ENCODE data around the gene PDE11A. TPM values are rescaled to one million over a fixed set of nuclear protein-coding genes. Genes with fewer than 3 reads are reported as not detected.

PDE11A gene
- total and polyA plus RNA-seq, 2 of the 8 experiments (the other 6 are each of a cell fraction or from before 2014, with no cell fraction given), result 0.19 to 0.23 TPM

GRCh38 chr2:178112202-178113152, 39.9 kb upstream of the PDE11A start, which contains the start of gene RBM45:
Gene RBM45 (plus strand): TSS chr2:178112437. CDS start chr2:178112547, 110 bp downstream.
- Histone ChIP-seq H3K9me3 (ENCODE audit: insufficient read depth in 2 of 2, low read depth in 1 of 2, low read length in 1 of 2) (no peaks in the 10 kb centered on the region), H3K23ac (ENCODE audit: insufficient read length) (no peak within 1 kb of the TSS), H3K23me2 (ENCODE audit: low read depth, low read length) (peaks cover 8% of the 10 kb centered on the region; the same call in 1 of the 2 replicates), H2AFZ (ENCODE audit: low read length) (peak within 1 kb of the TSS; percentile 97), H3K27me3 (replicated peaks in 1 of 4; ENCODE audit: control insufficient read depth in 3 of 4, extremely low read depth in 1 of 4, insufficient read depth in 3 of 4, low read length in 3 of 4) (no peaks in the 10 kb centered on the region), H3K56ac (replicated peaks; ENCODE audit: insufficient read length, low read depth, low read length) (no peak within 1 kb of the TSS), H2AK5ac (ENCODE audit: low read depth, low read length) (no peak within 1 kb of the TSS), H3K79me2 (ENCODE audit: control insufficient read depth in 1 of 2, insufficient read depth in 2 of 2, low read length in 2 of 2) (peaks cover 0 to 3% of the 10 kb centered on the region in 2 experiments; a peak in 1 of 4 replicates), H3K27ac (ENCODE audit: low read depth, low read length) (no peak within 1 kb of the TSS), H3K4me2 (ENCODE audit: insufficient read depth in 1 of 2, low read depth in 2 of 2, low read length in 2 of 2) (peak within 1 kb of the TSS; percentile 64 to 95), H2BK120ac (replicated peaks; ENCODE audit: low read depth, low read length) (no peak within 1 kb of the TSS), H3K14ac (ENCODE audit: insufficient read length) (no peak within 1 kb of the TSS), H3K4me1 (replicated peaks in 1 of 4; ENCODE audit: control insufficient read depth in 3 of 4, insufficient read depth in 4 of 4, low read length in 3 of 4) (peaks cover 0 to 4% (median 0%) of the 10 kb centered on the region in 4 experiments; a peak in 1 of 7 replicates), H3K36me3 (ENCODE audit: control insufficient read depth in 2 of 4, insufficient read depth in 4 of 4, low read length in 3 of 4) (no peaks in the 10 kb centered on the region), H3K9ac (replicated peaks in 1 of 4; ENCODE audit: extremely low read depth in 1 of 4, low read depth in 3 of 4, low read length in 3 of 4) (peak within 1 kb of the TSS; percentile 33 to 63 (median 46)), H4K20me1 (replicated peaks in 1 of 2; ENCODE audit: control insufficient read depth in 1 of 2, insufficient read depth in 2 of 2, low read length in 2 of 2) (no peaks in the 10 kb centered on the region), H4K91ac (replicated peaks; ENCODE audit: insufficient read length, low read length) (peak within 1 kb of the TSS; percentile 29), H2BK20ac (ENCODE audit: low read length) (no peak within 1 kb of the TSS), H3K4ac (replicated peaks; ENCODE audit: insufficient read length, low read depth, low read length) (no peak within 1 kb of the TSS), H3K4me3 (ENCODE audit: extremely low read depth in 1 of 4, insufficient read depth in 2 of 4, low read depth in 3 of 4, low read length in 4 of 4) (peak within 1 kb of the TSS; percentile 65 to 89 (median 86)), H2BK15ac (ENCODE audit: low read length) (no peak within 1 kb of the TSS), H3K79me1 (ENCODE audit: low read depth, low read length) (no peaks in the 10 kb centered on the region), H2BK5ac (ENCODE audit: low read depth, low read length) (peak within 1 kb of the TSS; percentile 22), H4K8ac (ENCODE audit: extremely low read depth, insufficient read depth, low read length) (peak within 1 kb of the TSS; percentile 87), H3K18ac (ENCODE audit: extremely low read depth, low read length) (no peak within 1 kb of the TSS), H2BK12ac (ENCODE audit: low read depth, low read length) (no peak within 1 kb of the TSS), H4K5ac (ENCODE audit: insufficient read length, low read depth, low read length) (peak within 1 kb of the TSS; percentile 22)
- POLR2A ChIA-PET (ENCODE audit: partially characterized antibody), result interaction anchor here (0.7 to 2.8 kb wide), 10 partner anchors 11 to 410 kb away, joined by 3 to 14 read pairs (median 4); partner anchors contain the start of genes PJVK and PRKRA
- DNase-seq (ENCODE audit: low read depth in 1 of 2, low spot score in 2 of 2), result peak; percentile 87 to 94
- no peak for FAIRE-seq
- WGBS, 2 experiments (ENCODE audit: extremely low coverage in 1 of 2, insufficient coverage in 1 of 2, insufficient read length in 1 of 2, insufficient replicate concordance in 2 of 2, low coverage in 1 of 2, low lambda C conversion rate in 2 of 2, missing lambda C conversion rate in 1 of 2), result 3% methylated on average over 58 of the region's 60 CpGs; no CpG with 5 or more reads in 1 of the 2 experiments
- CTCF ChIA-PET (ENCODE audit: partially characterized antibody), result interaction anchor here (0.7 to 5.4 kb wide), 45 partner anchors 9 to 405 kb away, joined by 3 to 65 read pairs (median 4); partner anchors contain the start of gene PDE11A
- TF ChIP-seq SAP30 (IDR thresholded peaks at IDR 0.05; ENCODE audit: insufficient read depth, insufficient replicate concordance, low read length), result no peak
- TF ChIP-seq HDAC2 (IDR thresholded peaks at IDR 0.05; ENCODE audit: borderline replicate concordance in 1 of 2, low read depth in 2 of 2, low read length in 2 of 2), result no peak
- TF ChIP-seq SIX5 (IDR thresholded peaks at IDR 0.05; ENCODE audit: low read depth, low read length), result no peak
- peak; percentile 2 for TF ChIP-seq NANOG (IDR thresholded peaks at IDR 0.05; ENCODE audit: insufficient read depth, low read depth, low read length, poor library complexity, severe bottlenecking)
- TF ChIP-seq SP1 (IDR thresholded peaks at IDR 0.05; ENCODE audit: low read depth, low read length), result no peak
- TF ChIP-seq ASH2L (IDR thresholded peaks at IDR 0.05; ENCODE audit: low read length), result peak; percentile 91
- no peak for TF ChIP-seq CBX5 (IDR thresholded peaks at IDR 0.05; ENCODE audit: low read depth, low read length)
- TF ChIP-seq, protein P1, sequence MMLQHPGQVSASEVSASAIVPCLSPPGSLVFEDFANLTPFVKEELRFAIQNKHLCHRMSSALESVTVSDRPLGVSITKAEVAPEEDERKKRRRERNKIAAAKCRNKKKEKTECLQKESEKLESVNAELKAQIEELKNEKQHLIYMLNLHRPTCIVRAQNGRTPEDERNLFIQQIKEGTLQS (IDR thresholded peaks at IDR 0.05; ENCODE audit: insufficient read depth, low read depth, low read length), result no peak
- TF ChIP-seq NRF1 (IDR thresholded peaks at IDR 0.05; ENCODE audit: low read depth, low read length), result no peak
- no peak for TF ChIP-seq RFX5 (IDR thresholded peaks at IDR 0.05; ENCODE audit: borderline replicate concordance, low read depth, low read length)

Measured in H1 (cell line).